ENCODE data around the gene HSD17B11. TPM values are rescaled to one million over a fixed set of nuclear protein-coding genes. Genes with fewer than 3 reads are reported as not detected.
A peak's percentile ranks its signal among the peaks of the same experiment; 100 is the strongest.
"Not testable (repeated sequence)": the region's sequence is repeated elsewhere in the genome, so short reads cannot be mapped to it uniquely, and the experiment has no call there.

HSD17B11 gene
- total RNA-seq, 1 donor from 2014 or later = 140 TPM

GRCh38 chr4:87426865-87427517, 36.0 kb upstream of the HSD17B11 start:
- Histone ChIP-seq H3K4me3 (no peak overlapping the region), H3K9me3 (no peaks in the 10 kb centered on the region), H3K27ac (no peak overlapping the region), H3K27me3 (ENCODE audit: low read depth) (no peaks in the 10 kb centered on the region), H3K4me1 (peaks cover 10% of the 10 kb centered on the region), H3K36me3 (no peaks in the 10 kb centered on the region)
- DNase-seq (no peak), ATAC-seq (no peak)
- TF ChIP-seq CTCF (IDR thresholded peaks at IDR 0.05) = no peak
- intact Hi-C loops (cut with DNase I) = no loop called here

- intact Hi-C loops (cut with DNase I) = no loop called here
- Histone ChIP-seq H3K4me3 (no peak overlapping the region), H3K9me3 (no peaks in the 10 kb centered on the region), H3K36me3 (no peaks in the 10 kb centered on the region), H3K27me3 (ENCODE audit: low read depth) (no peaks in the 10 kb centered on the region), H3K4me1 (peaks cover 16% of the 10 kb centered on the region), H3K27ac (no peak overlapping the region)
- ATAC-seq (no peak), DNase-seq (no peak)
- no peak for TF ChIP-seq CTCF (IDR thresholded peaks at IDR 0.05)
These were observed 34.7 kb upstream of the HSD17B11 start for GRCh38 chr4:87425711-87426110.

- not testable (repeated sequence) for ATAC-seq, DNase-seq
These were observed 33.1 kb upstream of the HSD17B11 start for GRCh38 chr4:87424099-87424543.

GRCh38 chr4:87423317-87424098, 32.5 kb upstream of the HSD17B11 start:
- H3K27me3 ChIP-seq (ENCODE audit: low read depth) = no peaks in the 10 kb centered on the region
- peak overlapping the region; percentile 90 for H3K27ac ChIP-seq
- H3K4me1 ChIP-seq = peaks cover 16% of the 10 kb centered on the region
- no peaks in the 10 kb centered on the region for H3K9me3 ChIP-seq
- DNase-seq (no peak), ATAC-seq (no peak)
- no peak for TF ChIP-seq CTCF (IDR thresholded peaks at IDR 0.05)
- no peaks in the 10 kb centered on the region for H3K36me3 ChIP-seq
- peak overlapping the region; percentile 84 for H3K4me3 ChIP-seq
- intact Hi-C loops (cut with DNase I) = no loop called here

More at GRCh38 chr4:87424099-87424543, 33.1 kb upstream of the HSD17B11 start:
- H3K36me3 ChIP-seq; intact Hi-C loops (cut with DNase I); H3K27me3 ChIP-seq (ENCODE audit: low read depth); H3K27ac ChIP-seq; H3K9me3 ChIP-seq: not testable (repeated sequence)
- H3K4me3 ChIP-seq = peak overlapping the region; percentile 84
- H3K4me1 ChIP-seq = peaks cover 16% of the 10 kb centered on the region

- peaks cover 16% of the 10 kb centered on the region for H3K4me1 ChIP-seq
- intact Hi-C loops (cut with DNase I) = no loop called here
- ATAC-seq (peak; percentile 97), DNase-seq (peak; percentile 98)
- H3K9me3 ChIP-seq = no peaks in the 10 kb centered on the region
- H3K27me3 ChIP-seq (ENCODE audit: low read depth) = no peaks in the 10 kb centered on the region
- peak within 1 kb of the TSS; percentile 90 for H3K27ac ChIP-seq
- no peak for TF ChIP-seq CTCF (IDR thresholded peaks at IDR 0.05)
- H3K36me3 ChIP-seq = no peaks in the 10 kb centered on the region
- H3K4me3 ChIP-seq = peak within 1 kb of the TSS; percentile 84
These were observed 31.4 kb upstream of the HSD17B11 start, which contains the start of gene NUDT9 for GRCh38 chr4:87422104-87423052. NUDT9 (plus strand) TSS chr4:87422573; CDS start chr4:87422906, 333 bp downstream.
